ENCODE measurements around the gene HSDL2.

The HSDL2 gene

GRCh38 chr9:112349008-112349333, 30.9 kb upstream of the HSDL2 start:
- no CpG with 5 or more reads among the region's 4 CpGs for WGBS, 2 donors (ENCODE audit: extremely low coverage in 2 of 2, insufficient read length in 2 of 2, insufficient replicate concordance in 1 of 2)
- H2BK5ac ChIP-seq (ENCODE audit: low read length) = no peak overlapping the region
- H3K4me1 ChIP-seq (ENCODE audit: control insufficient read depth in 2 of 2, insufficient read depth in 1 of 2, low read depth in 1 of 2, low read length in 2 of 2) = no peaks in the 10 kb centered on the region
- no peaks in the 10 kb centered on the region for H3K27me3 ChIP-seq (ENCODE audit: control insufficient read depth in 3 of 3, insufficient read depth in 3 of 3, low read depth in 1 of 3, low read length in 3 of 3)
- no peaks in the 10 kb centered on the region for H3K36me3 ChIP-seq (replicated peaks in 1 of 2; ENCODE audit: control insufficient read depth in 2 of 2, insufficient read depth in 2 of 2, low read length in 2 of 2)
- H3K27ac ChIP-seq (replicated peaks; ENCODE audit: low read length) = no peak overlapping the region
- H3K4me2 ChIP-seq (ENCODE audit: insufficient read depth, low read length, poor library complexity, severe bottlenecking) = no peak overlapping the region
- no peak overlapping the region for H2BK120ac ChIP-seq (ENCODE audit: low read depth, low read length)
- H3K18ac ChIP-seq (ENCODE audit: low read length) = no peak overlapping the region
- no peak overlapping the region for H4K8ac ChIP-seq (ENCODE audit: low read depth, low read length)
- no peak overlapping the region for H3K4me3 ChIP-seq (ENCODE audit: low read length in 2 of 2)
- no peaks in the 10 kb centered on the region for H3K79me1 ChIP-seq (ENCODE audit: low read depth, low read length)
- H2AK5ac ChIP-seq (ENCODE audit: low read depth, low read length) = no peak overlapping the region
- no peaks in the 10 kb centered on the region for H3K9me3 ChIP-seq (replicated peaks in 1 of 2; ENCODE audit: control insufficient read depth in 2 of 2, insufficient read depth in 1 of 2, low read depth in 1 of 2, low read length in 2 of 2)
- no peak overlapping the region for H2AFZ ChIP-seq (ENCODE audit: low read length)
- H2BK12ac ChIP-seq (ENCODE audit: low read length) = no peak overlapping the region
- no peak for DNase-seq (ENCODE audit: low spot score)
- no peak overlapping the region for H4K91ac ChIP-seq (ENCODE audit: low read depth, low read length, poor library complexity)
- no peak overlapping the region for H3K9ac ChIP-seq (ENCODE audit: low read depth, low read length, poor library complexity)
- H2BK15ac ChIP-seq (ENCODE audit: low read length) = no peak overlapping the region
- no peak overlapping the region for H3K23ac ChIP-seq (ENCODE audit: low read depth, low read length, poor library complexity)
- H3K14ac ChIP-seq (ENCODE audit: low read length) = no peak overlapping the region
- no peak overlapping the region for H3K4ac ChIP-seq (ENCODE audit: low read length)

- no peak overlapping the region for H3K4me3 ChIP-seq (ENCODE audit: low read length in 2 of 2)
- H3K14ac ChIP-seq (ENCODE audit: low read length) = no peak overlapping the region
- no peaks in the 10 kb centered on the region for H3K79me1 ChIP-seq (ENCODE audit: low read depth, low read length)
Measured at GRCh38 chr9:112351184-112351583, 28.7 kb upstream of the HSDL2 start.

GRCh38 chr9:112352209-112352608, 27.7 kb upstream of the HSDL2 start:
- H3K4me3 ChIP-seq (ENCODE audit: low read length in 2 of 2) = no peak overlapping the region
- H3K4me1 ChIP-seq (ENCODE audit: control insufficient read depth in 2 of 2, insufficient read depth in 1 of 2, low read depth in 1 of 2, low read length in 2 of 2) = no peaks in the 10 kb centered on the region
- H3K27me3 ChIP-seq (ENCODE audit: control insufficient read depth in 3 of 3, insufficient read depth in 3 of 3, low read depth in 1 of 3, low read length in 3 of 3) = no peaks in the 10 kb centered on the region
- H2BK15ac ChIP-seq (ENCODE audit: low read length) = no peak overlapping the region
- no peak for DNase-seq (ENCODE audit: low spot score)
- H4K8ac ChIP-seq (ENCODE audit: low read depth, low read length) = no peak overlapping the region
- H3K23ac ChIP-seq (ENCODE audit: low read depth, low read length, poor library complexity) = no peak overlapping the region
- H3K4ac ChIP-seq (ENCODE audit: low read length) = no peak overlapping the region
- H3K9ac ChIP-seq (ENCODE audit: low read depth, low read length, poor library complexity) = no peak overlapping the region
- no peak overlapping the region for H2BK5ac ChIP-seq (ENCODE audit: low read length)
- WGBS, 2 donors (ENCODE audit: extremely low coverage in 2 of 2, insufficient read length in 2 of 2, insufficient replicate concordance in 1 of 2) = no CpG with 5 or more reads among the region's 3 CpGs
- H2AFZ ChIP-seq (ENCODE audit: low read length) = no peak overlapping the region
- H3K9me3 ChIP-seq (replicated peaks in 1 of 2; ENCODE audit: control insufficient read depth in 2 of 2, insufficient read depth in 1 of 2, low read depth in 1 of 2, low read length in 2 of 2) = no peaks in the 10 kb centered on the region
- H3K18ac ChIP-seq (ENCODE audit: low read length) = no peak overlapping the region
- no peaks in the 10 kb centered on the region for H3K36me3 ChIP-seq (replicated peaks in 1 of 2; ENCODE audit: control insufficient read depth in 2 of 2, insufficient read depth in 2 of 2, low read length in 2 of 2)
- no peak overlapping the region for H4K91ac ChIP-seq (ENCODE audit: low read depth, low read length, poor library complexity)
- no peak overlapping the region for H3K27ac ChIP-seq (replicated peaks; ENCODE audit: low read length)
- H3K14ac ChIP-seq (ENCODE audit: low read length) = no peak overlapping the region
- H2BK120ac ChIP-seq (ENCODE audit: low read depth, low read length) = no peak overlapping the region
- H2BK12ac ChIP-seq (ENCODE audit: low read length) = no peak overlapping the region
- no peak overlapping the region for H3K4me2 ChIP-seq (ENCODE audit: insufficient read depth, low read length, poor library complexity, severe bottlenecking)
- no peaks in the 10 kb centered on the region for H3K79me1 ChIP-seq (ENCODE audit: low read depth, low read length)
- no peak overlapping the region for H2AK5ac ChIP-seq (ENCODE audit: low read depth, low read length)

More at GRCh38 chr9:112351184-112351583, 28.7 kb upstream of the HSDL2 start:
- Histone ChIP-seq H2BK120ac (ENCODE audit: low read depth, low read length) (no peak overlapping the region), H3K18ac (ENCODE audit: low read length) (no peak overlapping the region), H3K27ac (replicated peaks; ENCODE audit: low read length) (no peak overlapping the region), H3K4me1 (ENCODE audit: control insufficient read depth in 2 of 2, insufficient read depth in 1 of 2, low read depth in 1 of 2, low read length in 2 of 2) (no peaks in the 10 kb centered on the region), H2AFZ (ENCODE audit: low read length) (no peak overlapping the region), H3K4me2 (ENCODE audit: insufficient read depth, low read length, poor library complexity, severe bottlenecking) (no peak overlapping the region), H3K9ac (ENCODE audit: low read depth, low read length, poor library complexity) (no peak overlapping the region), H2BK15ac (ENCODE audit: low read length) (no peak overlapping the region), H3K9me3 (replicated peaks in 1 of 2; ENCODE audit: control insufficient read depth in 2 of 2, insufficient read depth in 1 of 2, low read depth in 1 of 2, low read length in 2 of 2) (no peaks in the 10 kb centered on the region), H2AK5ac (ENCODE audit: low read depth, low read length) (no peak overlapping the region), H2BK5ac (ENCODE audit: low read length) (no peak overlapping the region), H2BK12ac (ENCODE audit: low read length) (no peak overlapping the region), H4K91ac (ENCODE audit: low read depth, low read length, poor library complexity) (no peak overlapping the region), H3K36me3 (replicated peaks in 1 of 2; ENCODE audit: control insufficient read depth in 2 of 2, insufficient read depth in 2 of 2, low read length in 2 of 2) (no peaks in the 10 kb centered on the region), H4K8ac (ENCODE audit: low read depth, low read length) (no peak overlapping the region), H3K4ac (ENCODE audit: low read length) (no peak overlapping the region), H3K23ac (ENCODE audit: low read depth, low read length, poor library complexity) (no peak overlapping the region), H3K27me3 (ENCODE audit: control insufficient read depth in 3 of 3, insufficient read depth in 3 of 3, low read depth in 1 of 3, low read length in 3 of 3) (no peaks in the 10 kb centered on the region)
- no CpG with 5 or more reads among the region's 3 CpGs for WGBS, 2 donors (ENCODE audit: extremely low coverage in 2 of 2, insufficient read length in 2 of 2, insufficient replicate concordance in 1 of 2)
- DNase-seq (ENCODE audit: low spot score) = no peak

GRCh38 chr9:112354081-112354743, 25.7 kb upstream of the HSDL2 start:
- WGBS, 2 donors (ENCODE audit: extremely low coverage in 2 of 2, insufficient read length in 2 of 2, insufficient replicate concordance in 1 of 2) = no CpG with 5 or more reads among the region's 1 CpG
- no peak overlapping the region for H2BK15ac ChIP-seq (ENCODE audit: low read length)
- no peaks in the 10 kb centered on the region for H3K79me1 ChIP-seq (ENCODE audit: low read depth, low read length)

More at GRCh38 chr9:112354081-112354743, 25.7 kb upstream of the HSDL2 start:
- Histone ChIP-seq H2AFZ (ENCODE audit: low read length) (no peak overlapping the region), H3K4me3 (ENCODE audit: low read length in 2 of 2) (no peak overlapping the region), H3K9ac (ENCODE audit: low read depth, low read length, poor library complexity) (no peak overlapping the region), H3K27ac (replicated peaks; ENCODE audit: low read length) (no peak overlapping the region), H2BK12ac (ENCODE audit: low read length) (no peak overlapping the region), H4K91ac (ENCODE audit: low read depth, low read length, poor library complexity) (no peak overlapping the region), H3K36me3 (replicated peaks in 1 of 2; ENCODE audit: control insufficient read depth in 2 of 2, insufficient read depth in 2 of 2, low read length in 2 of 2) (no peaks in the 10 kb centered on the region), H3K23ac (ENCODE audit: low read depth, low read length, poor library complexity) (no peak overlapping the region), H3K27me3 (ENCODE audit: control insufficient read depth in 3 of 3, insufficient read depth in 3 of 3, low read depth in 1 of 3, low read length in 3 of 3) (no peaks in the 10 kb centered on the region), H2BK5ac (ENCODE audit: low read length) (no peak overlapping the region), H3K9me3 (replicated peaks in 1 of 2; ENCODE audit: control insufficient read depth in 2 of 2, insufficient read depth in 1 of 2, low read depth in 1 of 2, low read length in 2 of 2) (no peaks in the 10 kb centered on the region), H2BK120ac (ENCODE audit: low read depth, low read length) (no peak overlapping the region), H4K8ac (ENCODE audit: low read depth, low read length) (no peak overlapping the region), H2AK5ac (ENCODE audit: low read depth, low read length) (no peak overlapping the region), H3K4me1 (ENCODE audit: control insufficient read depth in 2 of 2, insufficient read depth in 1 of 2, low read depth in 1 of 2, low read length in 2 of 2) (no peaks in the 10 kb centered on the region), H3K14ac (ENCODE audit: low read length) (no peak overlapping the region), H3K4me2 (ENCODE audit: insufficient read depth, low read length, poor library complexity, severe bottlenecking) (no peak overlapping the region), H3K4ac (ENCODE audit: low read length) (no peak overlapping the region), H3K18ac (ENCODE audit: low read length) (no peak overlapping the region)
- DNase-seq (ENCODE audit: low spot score) = no peak
